Transverse colon (tissue), 4 donors: ENCODE data around the gene IFT122.

Source experiments
- CTCF ChIP-seq, 5 experiments: fragments of 200-600 bp in 3 of 5; fragments of 450-650 bp in 2 of 5; sonication (generic) in 3 of 5; IDR thresholded peaks; 1 replicate in 2 of 5; 2 replicates in 3 of 5; pipeline ENCODE4 v1.5.1; 2016 to 2017; ENCODE audit warnings: antibody characterized with exemption in 5 of 5, inconsistent platforms in 3 of 5, mild to moderate bottlenecking in 2 of 5, moderate library complexity in 1 of 5
- EP300 ChIP-seq: sonication (generic); formaldehyde crosslinking; IDR thresholded peaks from one replicate; pipeline ENCODE4 v1.6.1; 2017; ENCODE audit warnings: antibody characterized with exemption, low read depth
- POLR2A ChIP-seq: fragments of 450-650 bp; IDR thresholded peaks from one replicate; pipeline ENCODE4 v1.6.1; 2016; ENCODE audit warnings: antibody characterized with exemption, mild to moderate bottlenecking, moderate library complexity
- POLR2AphosphoS5 ChIP-seq, 3 donors: sonication (generic); formaldehyde crosslinking; IDR thresholded peaks; one replicate each; pipeline ENCODE4 v1.6.1; 2016; ENCODE audit warnings: antibody characterized with exemption in 3 of 3

GRCh38 chr3:129569856-129570255 lies 129.8 kb downstream of the IFT122 start:
- no peak for TF ChIP-seq CTCF (IDR thresholded peaks at IDR 0.05)
- no peak for TF ChIP-seq EP300
- no peak for TF ChIP-seq POLR2A
- no peak for TF ChIP-seq POLR2AphosphoS5 (IDR thresholded peaks at IDR 0.05)
